Neural cell (in vitro differentiated cells): Measurements from ENCODE around the gene BRD3OS. TPM values are rescaled to one million over a fixed set of nuclear protein-coding genes. Genes with fewer than 3 reads are reported as not detected.

ENCODE experiments used
- H2AFZ ChIP-seq: fragments of 200-600, 300-800 bp; sonication (generic), shearing (Covaris generic); 2 replicates; pipeline ENCODE4 v1.6.0; 2014; ENCODE audit warnings: low read depth, mild to moderate bottlenecking, antibody characterized with exemption, low read length, moderate library complexity
- H3F3A ChIP-seq: fragments of 200-600 bp; shearing (Covaris generic); 2 replicates; pipeline ENCODE4 v1.6.1; 2016; ENCODE audit warnings: mild to moderate bottlenecking, moderate library complexity, mixed read lengths, antibody characterized with exemption, low read length; ENCODE audit not compliant: insufficient read depth, poor library complexity, severe bottlenecking
- H3K27ac ChIP-seq: fragments of 200-600, 300-800 bp; sonication (generic), shearing (Covaris generic); 2 replicates; pipeline ENCODE4 v1.5.1; 2014; ENCODE audit warnings: mild to moderate bottlenecking, low read length, moderate library complexity
- H3K27me3 ChIP-seq: fragments of 300-800, 200-600 bp; sonication (generic), shearing (Covaris generic); 2 replicates; pipeline ENCODE4 v1.6.0; 2014; ENCODE audit warnings: mild to moderate bottlenecking, low read depth, low read length, moderate library complexity; ENCODE audit not compliant: insufficient read depth
- H3K36me3 ChIP-seq: fragments of 300-800, 200-600 bp; sonication (generic), shearing (Covaris generic); 2 replicates; pipeline ENCODE4 v1.5.1; 2014; ENCODE audit warnings: mild to moderate bottlenecking, antibody characterized with exemption, low read length, moderate library complexity; ENCODE audit not compliant: insufficient read depth
- H3K4me2 ChIP-seq: fragments of 300-800, 200-600 bp; sonication (generic), shearing (Covaris generic); 2 replicates; pipeline ENCODE4 v1.6.0; 2014; ENCODE audit warnings: mild to moderate bottlenecking, low read length
- H3K4me3 ChIP-seq: fragments of 300-800, 200-600 bp; sonication (generic), shearing (Covaris generic); 2 replicates; pipeline ENCODE4 v1.5.1; 2014; ENCODE audit warnings: mild to moderate bottlenecking, low read length, moderate library complexity
- H3K79me2 ChIP-seq: fragments of 200-600 bp; shearing (Covaris generic); replicated peaks from 2 replicates; pipeline ENCODE4 v1.6.0; 2014; ENCODE audit warnings: mild to moderate bottlenecking, low read length, moderate library complexity; ENCODE audit not compliant: insufficient read depth
- H3K9ac ChIP-seq: fragments of 300-800, 200-600 bp; sonication (generic), shearing (Covaris generic); 2 replicates; pipeline ENCODE4 v1.6.1; 2016; ENCODE audit warnings: mild to moderate bottlenecking, low read length, mixed read lengths
- H3K9me2 ChIP-seq: fragments of 200-600 bp; shearing (Covaris generic); 2 replicates; pipeline ENCODE4 v1.6.1; 2016; ENCODE audit warnings: mild to moderate bottlenecking, low read length, mixed read lengths; ENCODE audit not compliant: insufficient read depth
- H3K9me3 ChIP-seq: fragments of 200-600, 300-800 bp; sonication (generic), shearing (Covaris generic); 2 replicates; pipeline ENCODE4 v1.6.1; 2016; ENCODE audit warnings: mild to moderate bottlenecking, mixed run types, low read length, moderate library complexity, mixed read lengths
- H4K20me1 ChIP-seq: fragments of 200-600 bp; shearing (Covaris generic); 2 replicates; pipeline ENCODE4 v1.6.1; 2016; ENCODE audit warnings: mild to moderate bottlenecking, mixed run types; ENCODE audit not compliant: insufficient read depth
- EP300 ChIP-seq: fragments of 450-650 bp; conservative IDR thresholded peaks from 2 replicates; pipeline ENCODE4 v1.6.1; 2014; ENCODE audit warnings: antibody characterized with exemption, mild to moderate bottlenecking, moderate library complexity; ENCODE audit not compliant: poor library complexity, severe bottlenecking
- EZH2 ChIP-seq: fragments of 200-600, 300-800 bp; shearing (Covaris generic), sonication (generic); IDR thresholded peaks from 2 replicates; pipeline ENCODE4 v1.6.1; 2014; ENCODE audit warnings: antibody characterized with exemption, low read length, borderline replicate concordance, mild to moderate bottlenecking; ENCODE audit not compliant: insufficient read depth, poor library complexity, severe bottlenecking
- MXI1 ChIP-seq: fragments of 450-650 bp; conservative IDR thresholded peaks from 2 replicates; pipeline ENCODE4 v1.6.1; 2014; ENCODE audit warnings: antibody characterized with exemption, mild to moderate bottlenecking; ENCODE audit not compliant: poor library complexity, severe bottlenecking
- POLR2AphosphoS5 ChIP-seq: IDR thresholded peaks from 2 replicates; pipeline ENCODE4 v1.6.1; 2012
- RAD21 ChIP-seq: fragments of 450-650 bp; conservative IDR thresholded peaks from 2 replicates; pipeline ENCODE4 v1.6.1; 2014; ENCODE audit warnings: antibody characterized with exemption, mild to moderate bottlenecking, moderate library complexity
- SMC3 ChIP-seq: fragments of 450-650 bp; conservative IDR thresholded peaks from 2 replicates; pipeline ENCODE4 v1.6.1; 2014; ENCODE audit warnings: antibody characterized with exemption, mild to moderate bottlenecking, moderate library complexity; ENCODE audit not compliant: poor library complexity
- TAF1 ChIP-seq: IDR thresholded peaks from 2 replicates; pipeline ENCODE4 v1.6.1; 2012; ENCODE audit warnings: low read depth
- polyA plus RNA-seq: library from polyadenylated mRNA; depleted of rRNA; stranded (reverse); fragments of >200 nt; gene quantifications from 2 replicates; pipeline ENCODE4 v1.2.3, GENCODE V29; 2014
- TF ChIP-seq, protein P1 (sequence below): fragments of 450-650 bp; IDR thresholded peaks from 2 replicates; pipeline ENCODE4 v1.5.1; 2014; ENCODE audit warnings: antibody characterized with exemption, mild to moderate bottlenecking, moderate library complexity; ENCODE audit not compliant: poor library complexity, severe bottlenecking
- TF ChIP-seq, protein P2 (sequence below): IDR thresholded peaks from 2 replicates; pipeline ENCODE4 v1.6.1; 2012; ENCODE audit warnings: borderline replicate concordance

The BRD3OS gene
- polyA plus RNA-seq, 1 donor from 2014 or later, result 49.5 TPM

DNA sequence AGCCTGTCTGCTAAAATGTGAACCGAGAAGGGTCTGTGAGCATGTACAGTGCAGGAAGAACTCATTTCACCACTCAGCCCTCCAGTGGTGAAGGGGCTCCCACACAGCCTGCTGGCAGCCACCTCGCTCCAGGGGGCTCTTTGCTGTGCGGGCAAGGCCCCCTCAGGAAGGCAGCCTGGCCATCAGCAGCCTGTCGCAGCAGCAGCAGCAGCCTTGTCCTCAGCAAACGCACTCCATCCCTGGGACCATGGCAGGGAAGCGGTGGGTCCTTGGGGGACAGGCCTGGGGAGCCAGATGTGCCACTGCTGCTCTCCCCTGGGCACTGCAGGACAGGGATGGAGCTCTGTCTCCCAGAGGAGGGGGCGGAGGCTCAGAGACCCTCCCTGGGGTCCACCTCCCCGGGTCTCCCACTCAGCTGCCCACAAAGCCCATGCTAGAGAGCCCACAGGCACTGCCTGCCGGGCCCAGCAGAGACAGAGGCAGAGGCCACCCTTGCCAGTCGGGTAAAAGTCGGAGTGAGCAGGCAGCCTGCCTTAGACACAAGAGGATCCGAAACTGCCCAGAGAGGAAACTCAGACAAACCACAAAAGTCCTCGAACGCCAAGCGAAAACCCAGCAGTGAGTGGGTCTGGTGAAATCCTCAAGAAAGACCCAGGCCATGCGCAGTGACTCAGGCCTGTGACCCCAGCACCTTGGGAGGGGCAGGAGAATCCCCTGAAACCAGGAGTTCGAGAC is 34.5 kb downstream of the BRD3OS start:
- no peak for TF ChIP-seq TAF1
- Histone ChIP-seq H3F3A (no peaks in the 10 kb centered on the region), H3K36me3 (no peaks in the 10 kb centered on the region), H3K4me2 (no peak overlapping the region), H3K27me3 (no peaks in the 10 kb centered on the region), H4K20me1 (peaks cover 92% of the 10 kb centered on the region), H3K79me2 (peaks cover 99% of the 10 kb centered on the region), H3K9ac (no peak overlapping the region), H3K9me3 (no peaks in the 10 kb centered on the region), H3K9me2 (no peaks in the 10 kb centered on the region), H3K4me3 (no peak overlapping the region), H3K27ac (no peak overlapping the region), H2AFZ (no peak overlapping the region)

- Histone ChIP-seq H3K36me3 (no peaks in the 10 kb centered on the region), H3K9me2 (no peaks in the 10 kb centered on the region), H3K79me2 (peaks cover 99% of the 10 kb centered on the region), H4K20me1 (peaks cover 87% of the 10 kb centered on the region), H3K9ac (no peak overlapping the region), H3K4me3 (no peak overlapping the region), H3F3A (no peaks in the 10 kb centered on the region), H2AFZ (no peak overlapping the region), H3K9me3 (no peaks in the 10 kb centered on the region), H3K27me3 (no peaks in the 10 kb centered on the region), H3K4me2 (no peak overlapping the region), H3K27ac (no peak overlapping the region)
- TF ChIP-seq, protein P1, sequence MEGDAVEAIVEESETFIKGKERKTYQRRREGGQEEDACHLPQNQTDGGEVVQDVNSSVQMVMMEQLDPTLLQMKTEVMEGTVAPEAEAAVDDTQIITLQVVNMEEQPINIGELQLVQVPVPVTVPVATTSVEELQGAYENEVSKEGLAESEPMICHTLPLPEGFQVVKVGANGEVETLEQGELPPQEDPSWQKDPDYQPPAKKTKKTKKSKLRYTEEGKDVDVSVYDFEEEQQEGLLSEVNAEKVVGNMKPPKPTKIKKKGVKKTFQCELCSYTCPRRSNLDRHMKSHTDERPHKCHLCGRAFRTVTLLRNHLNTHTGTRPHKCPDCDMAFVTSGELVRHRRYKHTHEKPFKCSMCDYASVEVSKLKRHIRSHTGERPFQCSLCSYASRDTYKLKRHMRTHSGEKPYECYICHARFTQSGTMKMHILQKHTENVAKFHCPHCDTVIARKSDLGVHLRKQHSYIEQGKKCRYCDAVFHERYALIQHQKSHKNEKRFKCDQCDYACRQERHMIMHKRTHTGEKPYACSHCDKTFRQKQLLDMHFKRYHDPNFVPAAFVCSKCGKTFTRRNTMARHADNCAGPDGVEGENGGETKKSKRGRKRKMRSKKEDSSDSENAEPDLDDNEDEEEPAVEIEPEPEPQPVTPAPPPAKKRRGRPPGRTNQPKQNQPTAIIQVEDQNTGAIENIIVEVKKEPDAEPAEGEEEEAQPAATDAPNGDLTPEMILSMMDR, result no peak
- TF ChIP-seq, protein P2, sequence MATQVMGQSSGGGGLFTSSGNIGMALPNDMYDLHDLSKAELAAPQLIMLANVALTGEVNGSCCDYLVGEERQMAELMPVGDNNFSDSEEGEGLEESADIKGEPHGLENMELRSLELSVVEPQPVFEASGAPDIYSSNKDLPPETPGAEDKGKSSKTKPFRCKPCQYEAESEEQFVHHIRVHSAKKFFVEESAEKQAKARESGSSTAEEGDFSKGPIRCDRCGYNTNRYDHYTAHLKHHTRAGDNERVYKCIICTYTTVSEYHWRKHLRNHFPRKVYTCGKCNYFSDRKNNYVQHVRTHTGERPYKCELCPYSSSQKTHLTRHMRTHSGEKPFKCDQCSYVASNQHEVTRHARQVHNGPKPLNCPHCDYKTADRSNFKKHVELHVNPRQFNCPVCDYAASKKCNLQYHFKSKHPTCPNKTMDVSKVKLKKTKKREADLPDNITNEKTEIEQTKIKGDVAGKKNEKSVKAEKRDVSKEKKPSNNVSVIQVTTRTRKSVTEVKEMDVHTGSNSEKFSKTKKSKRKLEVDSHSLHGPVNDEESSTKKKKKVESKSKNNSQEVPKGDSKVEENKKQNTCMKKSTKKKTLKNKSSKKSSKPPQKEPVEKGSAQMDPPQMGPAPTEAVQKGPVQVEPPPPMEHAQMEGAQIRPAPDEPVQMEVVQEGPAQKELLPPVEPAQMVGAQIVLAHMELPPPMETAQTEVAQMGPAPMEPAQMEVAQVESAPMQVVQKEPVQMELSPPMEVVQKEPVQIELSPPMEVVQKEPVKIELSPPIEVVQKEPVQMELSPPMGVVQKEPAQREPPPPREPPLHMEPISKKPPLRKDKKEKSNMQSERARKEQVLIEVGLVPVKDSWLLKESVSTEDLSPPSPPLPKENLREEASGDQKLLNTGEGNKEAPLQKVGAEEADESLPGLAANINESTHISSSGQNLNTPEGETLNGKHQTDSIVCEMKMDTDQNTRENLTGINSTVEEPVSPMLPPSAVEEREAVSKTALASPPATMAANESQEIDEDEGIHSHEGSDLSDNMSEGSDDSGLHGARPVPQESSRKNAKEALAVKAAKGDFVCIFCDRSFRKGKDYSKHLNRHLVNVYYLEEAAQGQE, result no peak
- TF ChIP-seq MXI1 (no peak), EZH2 (no peak), TAF1 (no peak), RAD21 (no peak), SMC3 (no peak), EP300 (no peak), POLR2AphosphoS5 (no peak)
These were observed 35.3 kb downstream of the BRD3OS start for GRCh38 chr9:134060546-134060945.
